ENCODE measurements around the gene LYST.

DNA sequence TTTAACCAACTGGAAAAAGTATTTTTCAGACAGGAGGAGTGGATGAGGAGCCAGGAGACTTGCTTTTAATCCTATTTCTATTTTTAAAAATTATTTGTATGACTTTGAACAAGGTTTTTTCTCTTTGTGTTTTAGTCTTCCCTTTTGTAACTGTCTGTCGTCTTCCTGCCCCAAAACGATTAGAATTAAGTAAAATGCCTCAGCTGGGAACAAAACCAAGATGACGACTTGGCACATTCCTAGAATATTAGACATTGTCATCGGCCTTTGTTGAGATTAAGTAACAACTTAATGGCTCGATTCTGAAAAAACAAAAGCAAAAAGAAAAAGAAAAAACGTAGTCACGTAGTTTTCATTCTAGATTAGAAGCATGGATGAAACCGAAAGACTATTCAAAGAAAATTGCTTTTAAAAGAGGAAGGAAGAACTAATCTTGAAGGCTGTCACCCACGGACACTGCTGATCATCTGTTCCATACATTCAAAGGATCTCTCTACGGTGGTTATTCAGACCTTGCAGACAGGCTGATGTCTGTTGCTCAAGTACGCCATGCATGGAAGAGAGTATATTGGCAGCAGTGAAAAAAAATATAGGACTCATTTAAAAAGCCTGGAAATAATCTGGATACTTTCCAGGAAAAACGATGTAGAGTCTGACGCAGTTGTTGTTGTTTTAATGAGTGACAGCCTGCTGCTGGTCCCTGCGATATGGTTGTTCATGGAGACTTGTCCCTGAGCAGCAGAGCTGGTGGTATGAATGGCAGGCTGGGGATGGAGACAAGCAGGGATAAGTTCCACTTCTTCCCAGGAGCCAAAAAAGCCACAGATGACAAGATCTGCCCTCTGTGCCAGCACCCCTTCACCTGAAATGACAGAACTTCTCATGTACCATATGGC, 234.0 kb downstream of the LYST start:
- TF ChIP-seq, protein P1, sequence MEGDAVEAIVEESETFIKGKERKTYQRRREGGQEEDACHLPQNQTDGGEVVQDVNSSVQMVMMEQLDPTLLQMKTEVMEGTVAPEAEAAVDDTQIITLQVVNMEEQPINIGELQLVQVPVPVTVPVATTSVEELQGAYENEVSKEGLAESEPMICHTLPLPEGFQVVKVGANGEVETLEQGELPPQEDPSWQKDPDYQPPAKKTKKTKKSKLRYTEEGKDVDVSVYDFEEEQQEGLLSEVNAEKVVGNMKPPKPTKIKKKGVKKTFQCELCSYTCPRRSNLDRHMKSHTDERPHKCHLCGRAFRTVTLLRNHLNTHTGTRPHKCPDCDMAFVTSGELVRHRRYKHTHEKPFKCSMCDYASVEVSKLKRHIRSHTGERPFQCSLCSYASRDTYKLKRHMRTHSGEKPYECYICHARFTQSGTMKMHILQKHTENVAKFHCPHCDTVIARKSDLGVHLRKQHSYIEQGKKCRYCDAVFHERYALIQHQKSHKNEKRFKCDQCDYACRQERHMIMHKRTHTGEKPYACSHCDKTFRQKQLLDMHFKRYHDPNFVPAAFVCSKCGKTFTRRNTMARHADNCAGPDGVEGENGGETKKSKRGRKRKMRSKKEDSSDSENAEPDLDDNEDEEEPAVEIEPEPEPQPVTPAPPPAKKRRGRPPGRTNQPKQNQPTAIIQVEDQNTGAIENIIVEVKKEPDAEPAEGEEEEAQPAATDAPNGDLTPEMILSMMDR (IDR thresholded peaks at IDR 0.05; ENCODE audit: control extremely low read depth in 1 of 3, insufficient read depth in 1 of 3, low read depth in 1 of 3, low read length in 3 of 3), result no peak
- no peak for TF ChIP-seq CREB1 (IDR thresholded peaks at IDR 0.05)
- TF ChIP-seq POLR2A (IDR thresholded peaks at IDR 0.05; ENCODE audit: control extremely low read depth in 1 of 2, low read depth in 2 of 2, low read length in 2 of 2), result no peak
- no peak for TF ChIP-seq EZH2 (IDR thresholded peaks at IDR 0.05; ENCODE audit: low read depth, low read length, severe bottlenecking)
- TF ChIP-seq HDAC6 (IDR thresholded peaks at IDR 0.05; ENCODE audit: low read depth, low read length), result no peak
- no peak for TF ChIP-seq JUND (IDR thresholded peaks at IDR 0.05; ENCODE audit: low read length)
- no peak for TF ChIP-seq YY1 (IDR thresholded peaks at IDR 0.05; ENCODE audit: low read depth, low read length)
- TF ChIP-seq POLR2AphosphoS5 (IDR thresholded peaks at IDR 0.05; ENCODE audit: low read depth, low read length), result no peak
- no peak for TF ChIP-seq NRF1 (IDR thresholded peaks at IDR 0.05; ENCODE audit: low read depth, low read length)
- TF ChIP-seq, protein P2, sequence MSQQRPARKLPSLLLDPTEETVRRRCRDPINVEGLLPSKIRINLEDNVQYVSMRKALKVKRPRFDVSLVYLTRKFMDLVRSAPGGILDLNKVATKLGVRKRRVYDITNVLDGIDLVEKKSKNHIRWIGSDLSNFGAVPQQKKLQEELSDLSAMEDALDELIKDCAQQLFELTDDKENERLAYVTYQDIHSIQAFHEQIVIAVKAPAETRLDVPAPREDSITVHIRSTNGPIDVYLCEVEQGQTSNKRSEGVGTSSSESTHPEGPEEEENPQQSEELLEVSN (IDR thresholded peaks at IDR 0.05), result no peak
- TF ChIP-seq RAD21 (IDR thresholded peaks at IDR 0.05 in 1 of 2, conservative IDR thresholded peaks at IDR 0.05 in 1 of 2; ENCODE audit: low read depth in 2 of 2, low read length in 2 of 2), result no peak

All from H1 (cell line).